Measurements from ENCODE around the gene TBCK.

TBCK gene

GRCh38 chr4:106035204-106035603 is 280.8 kb downstream of the TBCK start:
- no peak for DNase-seq

DNA sequence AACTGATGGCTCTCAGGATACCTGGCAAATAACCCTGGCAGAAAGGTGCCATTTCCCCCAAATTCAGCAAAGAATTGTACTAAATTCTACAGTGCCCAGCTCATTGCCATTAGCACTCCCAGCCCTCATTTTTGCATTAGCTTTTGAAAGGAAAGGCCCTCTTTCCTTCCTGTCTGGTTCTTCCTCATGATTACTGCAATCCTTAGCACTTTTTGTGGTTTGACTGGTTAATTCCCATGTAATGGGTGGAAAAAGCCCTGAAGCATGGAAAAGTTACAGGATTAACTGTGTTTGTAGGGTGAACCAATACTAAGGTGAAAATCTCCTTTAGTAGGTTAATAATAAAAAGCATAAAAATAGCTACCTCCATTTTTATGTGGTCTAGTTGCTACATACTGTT is 281.3 kb downstream of the TBCK start:
- DNase-seq, result no peak

DNA sequence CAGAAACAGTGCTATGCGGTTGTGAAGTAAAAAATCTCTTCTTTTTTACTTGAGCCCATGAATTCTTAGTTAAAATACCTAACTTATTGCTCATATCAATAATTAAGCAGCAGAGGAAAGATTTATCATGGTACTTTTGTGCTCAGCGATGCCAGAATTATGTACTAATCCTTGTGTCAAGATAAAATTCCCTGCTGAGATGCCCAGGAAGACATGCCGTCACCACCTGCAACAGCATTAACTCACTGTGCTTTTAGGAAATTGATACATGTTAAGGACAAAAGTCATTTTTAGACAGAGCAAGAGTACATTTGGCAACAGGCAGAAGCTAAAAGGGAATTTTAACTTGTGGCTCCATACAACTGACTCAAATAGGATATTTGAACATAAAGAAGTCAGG is 281.8 kb downstream of the TBCK start:
- DNase-seq, result no peak

- no peak for DNase-seq
Measured at GRCh38 chr4:106033469-106033868, 282.5 kb downstream of the TBCK start.

- no peak for DNase-seq
Measured at GRCh38 chr4:106032851-106033286, 283.1 kb downstream of the TBCK start.

GRCh38 chr4:106022454-106022853 is 293.6 kb downstream of the TBCK start:
- no peak for DNase-seq

- DNase-seq, result no peak
Measured at GRCh38 chr4:106021737-106022410, 294.1 kb downstream of the TBCK start.

GRCh38 chr4:106019771-106020170 is 296.2 kb downstream of the TBCK start:
- DNase-seq, result no peak

- no peak for DNase-seq
Measured at GRCh38 chr4:106017975-106018374, 298.0 kb downstream of the TBCK start.

DNA sequence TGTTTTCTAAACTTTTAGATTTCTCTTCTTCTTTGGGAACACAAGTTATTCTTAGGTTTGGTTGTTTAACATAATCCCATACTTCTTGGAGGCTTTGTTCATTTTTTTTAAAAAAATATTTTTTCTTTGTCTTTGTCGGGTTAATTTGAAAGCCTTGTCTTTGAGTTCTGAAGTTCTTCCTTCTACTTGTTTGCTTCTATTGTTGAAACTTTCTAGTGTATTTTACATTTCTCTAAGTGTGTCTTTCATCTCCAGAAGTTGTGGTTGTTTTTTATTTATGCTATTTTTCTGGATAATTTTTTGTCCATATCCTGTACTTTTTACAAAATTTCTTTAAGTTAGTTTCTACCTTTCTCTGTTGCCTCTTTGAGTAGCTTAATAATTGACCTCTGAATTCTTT is 304.6 kb downstream of the TBCK start:
- no peak for DNase-seq

DNA sequence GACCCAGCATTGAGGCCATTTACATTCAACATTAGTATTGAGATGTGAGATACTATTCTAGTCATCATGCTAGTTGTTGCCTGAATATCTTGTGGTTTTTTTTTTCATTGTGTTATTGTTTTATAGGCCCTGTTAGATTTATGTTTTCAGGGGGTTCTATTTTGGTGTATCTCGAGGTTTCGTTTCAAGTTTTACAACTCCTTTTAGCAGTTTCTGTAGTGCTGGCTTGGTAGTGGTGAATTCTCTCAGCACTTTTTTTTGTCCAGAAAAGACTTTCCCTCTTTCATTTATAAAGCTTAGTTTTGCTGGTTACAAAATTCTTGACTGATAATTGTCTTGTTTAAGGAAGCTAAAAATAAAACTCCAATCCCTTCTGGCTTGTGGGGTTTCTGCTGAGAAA is 305.2 kb downstream of the TBCK start:
- DNase-seq, result no peak

DNA sequence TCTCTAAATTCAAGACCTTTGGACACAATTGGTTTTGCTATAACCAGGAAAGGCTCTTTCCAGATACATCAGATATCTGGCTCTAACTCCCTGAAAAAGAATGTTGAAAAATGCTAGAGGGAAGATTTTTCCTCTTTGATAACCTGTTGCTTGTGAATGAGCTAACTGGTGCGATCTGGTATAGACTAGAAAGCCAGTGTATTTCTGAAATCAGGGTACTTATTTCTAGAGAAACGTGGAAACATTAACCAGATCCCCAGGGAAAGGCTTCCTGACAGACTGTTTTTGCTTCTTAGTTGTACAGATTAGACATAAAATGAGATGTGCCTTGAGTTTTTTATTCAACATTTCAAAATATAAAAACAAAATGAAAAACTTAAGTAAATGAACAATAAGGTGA is 313.0 kb downstream of the TBCK start:
- DNase-seq, result no peak

DNA sequence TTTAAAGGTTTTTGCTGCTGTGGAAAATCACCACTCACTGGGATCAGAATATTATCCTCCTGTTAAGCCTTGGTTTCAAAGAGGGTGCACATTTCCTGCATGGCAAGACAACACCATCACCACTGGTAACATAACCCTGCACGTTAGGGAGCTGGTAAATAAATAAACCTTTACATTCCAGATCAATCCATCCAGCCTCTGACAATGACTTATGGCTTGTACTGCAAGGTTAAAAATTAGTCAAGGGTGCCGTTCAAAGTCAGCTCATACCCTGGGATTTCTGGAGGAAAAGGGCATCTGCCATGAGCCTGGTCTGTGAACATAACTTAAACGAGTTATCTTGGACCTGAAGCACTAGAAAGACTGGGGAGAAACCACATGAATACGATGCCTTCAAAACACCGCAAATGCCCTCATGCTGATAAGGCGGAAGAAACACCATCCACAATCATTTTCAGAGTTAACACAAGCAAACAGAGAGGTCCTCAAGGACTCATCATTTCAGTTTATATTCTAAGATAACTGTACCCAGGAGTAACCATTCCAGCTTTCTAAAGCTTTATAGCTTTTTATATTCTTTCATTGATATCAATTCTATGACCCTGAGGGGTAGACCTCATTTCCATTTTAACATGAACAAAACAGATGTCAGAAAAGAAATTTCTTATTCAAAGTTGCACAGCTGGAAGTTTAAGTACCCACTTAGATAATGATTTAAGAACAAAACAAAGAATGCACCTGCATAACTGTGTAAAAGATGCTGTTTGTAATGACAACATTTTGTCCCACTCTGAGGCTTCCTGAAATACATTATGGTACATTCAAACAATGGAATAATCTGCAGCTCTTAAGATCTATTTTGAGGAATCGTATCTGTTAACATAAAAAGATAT is 317.6 kb downstream of the TBCK start:
- no peak for DNase-seq

- no peak for DNase-seq
Measured at GRCh38 chr4:105996845-105997244, 319.2 kb downstream of the TBCK start.

DNA sequence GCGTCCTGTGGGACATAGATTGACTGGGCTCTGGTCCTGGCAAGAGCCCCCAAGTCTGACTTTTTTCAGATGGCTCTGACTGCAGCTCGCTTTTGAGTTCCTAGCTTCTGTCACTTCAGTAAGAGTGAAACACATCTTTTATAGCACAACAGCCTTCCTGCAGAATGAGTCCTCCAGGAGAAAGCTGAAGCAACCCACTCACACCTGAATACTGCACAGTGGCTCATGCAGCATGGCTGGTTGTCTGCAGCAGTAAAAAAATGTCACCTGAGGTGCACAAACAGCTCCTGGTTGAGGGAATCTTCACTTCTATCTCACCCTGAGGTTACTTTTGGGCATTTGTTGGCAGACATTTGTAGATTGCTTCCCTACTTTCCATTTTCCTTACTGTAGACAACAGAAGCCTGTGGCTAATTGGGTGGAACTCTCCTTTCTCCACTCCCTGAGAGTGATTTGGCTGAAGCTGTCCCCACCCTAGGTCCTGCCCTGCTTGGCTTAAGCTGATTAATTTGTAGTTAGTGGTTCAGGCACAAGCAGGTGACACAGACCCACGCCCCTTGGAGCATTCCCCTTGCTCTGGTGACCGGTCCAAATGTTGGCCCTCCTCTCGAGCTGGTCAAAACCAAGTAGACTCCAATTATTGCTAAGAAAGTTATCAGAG is 321.0 kb downstream of the TBCK start:
- no peak for DNase-seq

DNA sequence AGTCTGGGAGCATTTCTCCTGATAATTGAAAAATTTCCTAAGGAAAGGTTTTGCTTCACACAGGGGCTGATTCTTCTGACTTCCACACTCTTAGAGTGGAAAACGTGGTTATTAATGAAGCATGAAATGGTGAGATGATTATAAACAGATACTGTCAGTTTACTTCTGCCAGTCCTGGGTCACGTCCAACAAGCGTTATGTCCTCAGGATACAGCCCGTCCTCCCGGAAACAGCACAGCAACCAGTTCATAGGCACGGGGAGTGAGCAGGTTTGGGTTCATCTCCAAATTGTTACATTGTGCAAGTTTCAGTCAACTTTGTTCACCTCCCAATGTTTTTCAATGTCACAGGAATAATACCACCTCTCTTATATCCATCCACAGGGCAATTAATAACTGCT is 321.9 kb downstream of the TBCK start:
- no peak for DNase-seq

DNA sequence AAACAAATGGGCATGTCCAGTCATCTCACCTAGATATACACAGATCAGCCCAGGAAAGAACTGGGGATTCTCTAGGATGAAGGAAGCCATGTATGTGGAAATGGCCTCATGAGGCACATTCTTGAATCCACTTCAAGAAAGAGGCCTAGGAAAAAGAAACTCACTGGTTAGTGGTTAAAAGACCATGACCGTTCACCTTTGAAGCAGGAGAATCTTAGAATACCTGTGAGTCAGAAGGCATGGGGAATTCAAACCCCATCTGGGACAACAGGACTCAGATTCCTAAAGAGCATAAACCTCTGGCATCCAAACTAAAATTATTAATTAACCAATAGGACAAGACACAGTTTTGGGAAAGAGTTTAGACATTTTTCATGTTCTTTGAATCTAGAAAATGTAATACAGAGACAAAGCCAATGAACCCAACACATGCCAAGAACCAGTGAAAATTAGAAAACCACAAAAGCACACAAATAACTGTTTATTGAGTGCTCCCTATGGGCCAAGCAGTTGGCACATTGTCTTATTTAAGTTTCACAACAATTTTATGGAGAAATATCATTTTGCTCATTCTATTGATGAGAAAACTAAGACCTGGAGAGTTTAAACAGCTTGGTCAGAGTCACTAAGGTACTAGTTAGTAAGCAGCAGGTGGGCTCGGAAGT is 323.2 kb downstream of the TBCK start:
- no peak for DNase-seq

GRCh38 chr4:105991726-105992125 is 324.3 kb downstream of the TBCK start:
- DNase-seq, result no peak
